ENCODE data around the gene EIF3L.

The EIF3L gene

GRCh38 chr22:37809672-37810333 is 39.4 kb upstream of the EIF3L start:
- no peaks in the 10 kb centered on the region for H3K36me3 Mint-ChIP-seq (ENCODE audit: low read depth)
- no peak overlapping the region for H3K27ac Mint-ChIP-seq
- no peaks in the 10 kb centered on the region for H3K9me3 Mint-ChIP-seq
- peaks cover 45% of the 10 kb centered on the region for H3K27me3 Mint-ChIP-seq
- peaks cover 31% of the 10 kb centered on the region for H3K4me1 Mint-ChIP-seq (ENCODE audit: low read depth)
- no peak overlapping the region for H3K4me3 Mint-ChIP-seq

- peaks cover 28% of the 10 kb centered on the region for H3K27me3 Mint-ChIP-seq
- H3K4me3 Mint-ChIP-seq = no peak overlapping the region
- peaks cover 17% of the 10 kb centered on the region for H3K4me1 Mint-ChIP-seq (ENCODE audit: low read depth)
- H3K9me3 Mint-ChIP-seq = no peaks in the 10 kb centered on the region
- H3K27ac Mint-ChIP-seq = no peak overlapping the region
- H3K36me3 Mint-ChIP-seq (ENCODE audit: low read depth) = no peaks in the 10 kb centered on the region
Observed at GRCh38 chr22:37811867-37812266, 37.4 kb upstream of the EIF3L start.

- Mint-ChIP-seq H3K4me3 (no peak overlapping the region), H3K27ac (no peak overlapping the region), H3K36me3 (ENCODE audit: low read depth) (no peaks in the 10 kb centered on the region), H3K27me3 (peaks cover 20% of the 10 kb centered on the region), H3K9me3 (no peaks in the 10 kb centered on the region), H3K4me1 (ENCODE audit: low read depth) (peaks cover 13% of the 10 kb centered on the region)
Observed at GRCh38 chr22:37812869-37813678, 36.1 kb upstream of the EIF3L start.

GRCh38 chr22:37815593-37815992 is 33.6 kb upstream of the EIF3L start:
- Mint-ChIP-seq H3K4me3 (no peak overlapping the region), H3K9me3 (no peaks in the 10 kb centered on the region), H3K4me1 (ENCODE audit: low read depth) (peaks cover 14% of the 10 kb centered on the region), H3K27ac (no peak overlapping the region), H3K36me3 (ENCODE audit: low read depth) (no peaks in the 10 kb centered on the region), H3K27me3 (peaks cover 16% of the 10 kb centered on the region)

- Mint-ChIP-seq H3K4me1 (ENCODE audit: low read depth) (peaks cover 14% of the 10 kb centered on the region), H3K27me3 (peaks cover 20% of the 10 kb centered on the region), H3K4me3 (no peak overlapping the region), H3K27ac (no peak overlapping the region), H3K9me3 (no peaks in the 10 kb centered on the region), H3K36me3 (ENCODE audit: low read depth) (no peaks in the 10 kb centered on the region)
Observed at GRCh38 chr22:37816543-37817180, 32.6 kb upstream of the EIF3L start.

- H3K9me3 Mint-ChIP-seq = no peaks in the 10 kb centered on the region
- H3K4me3 Mint-ChIP-seq = peak overlapping the region; percentile 5
- no peak overlapping the region for H3K27ac Mint-ChIP-seq
- H3K4me1 Mint-ChIP-seq (ENCODE audit: low read depth) = peaks cover 14% of the 10 kb centered on the region
- H3K27me3 Mint-ChIP-seq = peaks cover 27% of the 10 kb centered on the region
- H3K36me3 Mint-ChIP-seq (ENCODE audit: low read depth) = no peaks in the 10 kb centered on the region
Observed at GRCh38 chr22:37817705-37818408, 31.4 kb upstream of the EIF3L start.

GRCh38 chr22:37818409-37819104 is 30.7 kb upstream of the EIF3L start:
- H3K4me3 Mint-ChIP-seq = peak overlapping the region; percentile 5
- H3K27ac Mint-ChIP-seq = no peak overlapping the region
- H3K27me3 Mint-ChIP-seq = peaks cover 34% of the 10 kb centered on the region
- H3K9me3 Mint-ChIP-seq = no peaks in the 10 kb centered on the region
- peaks cover 14% of the 10 kb centered on the region for H3K4me1 Mint-ChIP-seq (ENCODE audit: low read depth)
- no peaks in the 10 kb centered on the region for H3K36me3 Mint-ChIP-seq (ENCODE audit: low read depth)

- H3K4me3 Mint-ChIP-seq = no peak overlapping the region
- no peaks in the 10 kb centered on the region for H3K9me3 Mint-ChIP-seq
- no peaks in the 10 kb centered on the region for H3K36me3 Mint-ChIP-seq (ENCODE audit: low read depth)
- H3K27me3 Mint-ChIP-seq = peaks cover 35% of the 10 kb centered on the region
- no peak overlapping the region for H3K27ac Mint-ChIP-seq
- peaks cover 14% of the 10 kb centered on the region for H3K4me1 Mint-ChIP-seq (ENCODE audit: low read depth)
Observed at GRCh38 chr22:37819105-37819433, 30.1 kb upstream of the EIF3L start.

GRCh38 chr22:37820350-37820749 is 28.9 kb upstream of the EIF3L start:
- Mint-ChIP-seq H3K4me3 (no peak overlapping the region), H3K27me3 (peaks cover 38% of the 10 kb centered on the region), H3K27ac (no peak overlapping the region), H3K36me3 (ENCODE audit: low read depth) (no peaks in the 10 kb centered on the region), H3K4me1 (ENCODE audit: low read depth) (peaks cover 18% of the 10 kb centered on the region), H3K9me3 (no peaks in the 10 kb centered on the region)

GRCh38 chr22:37822079-37822833 is 27.0 kb upstream of the EIF3L start:
- H3K27ac Mint-ChIP-seq = no peak overlapping the region
- no peaks in the 10 kb centered on the region for H3K9me3 Mint-ChIP-seq
- no peak overlapping the region for H3K4me3 Mint-ChIP-seq
- H3K4me1 Mint-ChIP-seq (ENCODE audit: low read depth) = peaks cover 18% of the 10 kb centered on the region
- peaks cover 43% of the 10 kb centered on the region for H3K27me3 Mint-ChIP-seq
- no peaks in the 10 kb centered on the region for H3K36me3 Mint-ChIP-seq (ENCODE audit: low read depth)

GRCh38 chr22:37823134-37823985 is 25.9 kb upstream of the EIF3L start, which contains the start of gene GALR3:
Gene GALR3 (plus strand): TSS chr22:37823382. CDS start chr22:37823407, 25 bp downstream.
- Mint-ChIP-seq H3K36me3 (ENCODE audit: low read depth) (no peaks in the 10 kb centered on the region), H3K27me3 (peaks cover 43% of the 10 kb centered on the region), H3K4me3 (peak within 1 kb of the TSS; percentile 41), H3K9me3 (no peaks in the 10 kb centered on the region), H3K27ac (no peak within 1 kb of the TSS), H3K4me1 (ENCODE audit: low read depth) (peaks cover 10% of the 10 kb centered on the region)

- H3K27me3 Mint-ChIP-seq = peaks cover 36% of the 10 kb centered on the region
- H3K36me3 Mint-ChIP-seq (ENCODE audit: low read depth) = peaks cover 5% of the 10 kb centered on the region
- no peak overlapping the region for H3K27ac Mint-ChIP-seq
- no peaks in the 10 kb centered on the region for H3K9me3 Mint-ChIP-seq
- peaks cover 4% of the 10 kb centered on the region for H3K4me1 Mint-ChIP-seq (ENCODE audit: low read depth)
- H3K4me3 Mint-ChIP-seq = peak overlapping the region; percentile 45
Observed at GRCh38 chr22:37824674-37825641, 24.3 kb upstream of the EIF3L start.
